Liver (tissue), 3 donors: Measurements from ENCODE around the gene NCOA6.

Experiments
- FOXA1 ChIP-seq: IDR thresholded peaks from 2 replicates; pipeline ENCODE4 v1.6.1; 2016; ENCODE audit warnings: antibody characterized with exemption
- RAD21 ChIP-seq, 2 donors: IDR thresholded peaks; 2 replicates each; pipeline ENCODE4 v1.6.1; 2016; ENCODE audit warnings: antibody characterized with exemption in 2 of 2, mild to moderate bottlenecking in 2 of 2
- TF ChIP-seq, protein P1 (sequence below): fragments of 150-350 bp; IDR thresholded peaks from 2 replicates; pipeline ENCODE4 v1.5.1; 2017; ENCODE audit warnings: improper control_type of control experiment, low read depth, low read length; ENCODE audit not compliant: missing input control
- donor health status: healthy.
- donor health status: healthy.

- TF ChIP-seq, protein P1, sequence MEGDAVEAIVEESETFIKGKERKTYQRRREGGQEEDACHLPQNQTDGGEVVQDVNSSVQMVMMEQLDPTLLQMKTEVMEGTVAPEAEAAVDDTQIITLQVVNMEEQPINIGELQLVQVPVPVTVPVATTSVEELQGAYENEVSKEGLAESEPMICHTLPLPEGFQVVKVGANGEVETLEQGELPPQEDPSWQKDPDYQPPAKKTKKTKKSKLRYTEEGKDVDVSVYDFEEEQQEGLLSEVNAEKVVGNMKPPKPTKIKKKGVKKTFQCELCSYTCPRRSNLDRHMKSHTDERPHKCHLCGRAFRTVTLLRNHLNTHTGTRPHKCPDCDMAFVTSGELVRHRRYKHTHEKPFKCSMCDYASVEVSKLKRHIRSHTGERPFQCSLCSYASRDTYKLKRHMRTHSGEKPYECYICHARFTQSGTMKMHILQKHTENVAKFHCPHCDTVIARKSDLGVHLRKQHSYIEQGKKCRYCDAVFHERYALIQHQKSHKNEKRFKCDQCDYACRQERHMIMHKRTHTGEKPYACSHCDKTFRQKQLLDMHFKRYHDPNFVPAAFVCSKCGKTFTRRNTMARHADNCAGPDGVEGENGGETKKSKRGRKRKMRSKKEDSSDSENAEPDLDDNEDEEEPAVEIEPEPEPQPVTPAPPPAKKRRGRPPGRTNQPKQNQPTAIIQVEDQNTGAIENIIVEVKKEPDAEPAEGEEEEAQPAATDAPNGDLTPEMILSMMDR = no peak
- TF ChIP-seq RAD21 (IDR thresholded peaks at IDR 0.05) (no peak), FOXA1 (no peak)
Measured at GRCh38 chr20:34820805-34821578, 4.5 kb downstream of the NCOA6 start.
